ENCODE data around the gene TUBB1.
A peak's percentile ranks its signal among the peaks of the same experiment; 100 is the strongest.
"Not testable (repeated sequence)": the region's sequence is repeated elsewhere in the genome, so short reads cannot be mapped to it uniquely, and the experiment has no call there.

TUBB1 gene

DNA sequence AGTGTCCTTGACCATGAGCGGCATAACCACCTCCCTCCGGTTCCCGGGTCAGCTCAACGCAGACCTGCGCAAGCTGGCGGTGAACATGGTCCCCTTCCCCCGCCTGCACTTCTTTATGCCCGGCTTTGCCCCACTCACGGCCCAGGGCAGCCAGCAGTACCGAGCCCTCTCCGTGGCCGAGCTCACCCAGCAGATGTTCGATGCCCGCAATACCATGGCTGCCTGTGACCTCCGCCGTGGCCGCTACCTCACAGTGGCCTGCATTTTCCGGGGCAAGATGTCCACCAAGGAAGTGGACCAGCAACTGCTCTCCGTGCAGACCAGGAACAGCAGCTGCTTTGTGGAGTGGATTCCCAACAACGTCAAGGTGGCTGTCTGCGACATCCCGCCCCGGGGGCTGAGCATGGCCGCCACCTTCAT lies 4.9 kb downstream of the TUBB1 start:
- no peak for DNase-seq

DNA sequence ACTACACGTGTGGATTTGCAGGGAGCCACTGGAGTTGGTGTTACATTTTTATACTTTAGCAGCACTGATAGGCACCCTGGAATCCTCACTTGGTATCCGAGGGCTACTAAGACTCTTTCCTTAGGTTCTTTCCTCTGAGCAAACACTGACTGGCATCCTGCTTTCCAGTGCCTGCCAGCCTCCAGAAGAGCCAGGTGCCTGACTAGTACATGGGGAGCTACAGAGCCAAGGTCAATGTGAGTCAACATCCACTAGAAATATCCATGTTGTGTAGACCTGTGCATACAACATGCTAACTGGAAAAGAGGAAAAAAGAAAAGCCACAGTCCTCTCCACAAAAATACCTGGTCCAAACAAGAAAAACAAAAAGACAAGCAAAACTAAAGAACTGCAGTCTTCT lies 5.9 kb downstream of the TUBB1 start:
- DNase-seq = no peak

- no peak for DNase-seq
Measured at GRCh38 chr20:59025511-59025910, 6.3 kb downstream of the TUBB1 start.

- DNase-seq = no peak
Measured at GRCh38 chr20:59026904-59027740, 7.9 kb downstream of the TUBB1 start.

GRCh38 chr20:59027741-59028320 lies 8.6 kb downstream of the TUBB1 start:
- no peak for DNase-seq

GRCh38 chr20:59028812-59029211 lies 9.6 kb downstream of the TUBB1 start:
- DNase-seq = no peak

DNA sequence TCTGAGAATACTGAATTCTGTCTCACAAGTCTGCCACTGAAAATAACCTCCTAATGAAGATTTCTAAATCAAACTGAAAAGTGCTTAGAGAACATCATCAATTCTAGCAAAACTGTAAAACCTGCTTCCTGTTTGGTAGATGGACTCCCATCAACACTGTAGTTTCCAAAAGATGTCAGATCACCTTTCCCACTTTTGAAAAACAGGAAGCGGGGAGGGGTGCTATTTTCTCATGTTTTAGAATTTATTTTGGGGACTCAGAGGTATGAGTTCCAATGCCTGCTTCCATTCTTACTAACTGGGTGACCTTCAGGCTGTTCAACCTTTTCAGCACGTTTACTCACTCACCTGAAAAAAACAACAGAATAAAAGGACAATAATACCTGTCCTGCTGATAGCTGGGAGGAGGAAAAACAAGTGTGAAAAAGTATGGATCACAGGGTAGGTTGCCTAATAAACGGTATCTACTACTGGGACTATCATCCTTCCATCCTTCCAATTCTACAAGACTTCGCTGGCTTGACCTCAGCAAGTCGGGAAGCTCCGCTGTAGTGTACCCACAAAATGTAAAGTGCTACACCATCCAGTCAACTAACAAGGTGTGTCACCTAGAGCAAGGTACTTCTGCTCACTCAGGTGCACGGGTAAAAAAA lies 11.8 kb downstream of the TUBB1 start:
- no peak for DNase-seq

DNA sequence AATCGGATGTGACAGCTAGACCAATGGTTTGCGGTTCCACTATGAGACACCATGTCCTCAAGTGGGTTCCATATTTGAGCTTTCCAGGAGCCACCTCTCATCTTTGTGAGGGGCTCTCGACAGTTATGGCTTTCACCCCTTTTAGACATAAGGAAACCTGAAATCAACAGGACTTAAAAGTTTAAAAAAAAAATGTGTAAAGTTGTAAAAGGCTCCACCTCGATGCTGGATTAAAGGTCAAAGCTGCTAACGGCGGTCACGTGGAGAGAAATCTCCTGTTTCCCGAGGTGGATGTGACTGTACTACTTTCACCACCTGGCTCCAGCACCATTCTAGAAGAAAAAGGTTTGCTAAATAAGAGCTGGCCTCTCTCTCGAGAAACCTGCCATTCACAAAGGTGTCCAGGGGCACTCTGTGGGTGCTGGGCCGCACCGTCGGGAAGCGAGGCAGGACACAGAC lies 12.4 kb downstream of the TUBB1 start:
- no peak for DNase-seq

DNA sequence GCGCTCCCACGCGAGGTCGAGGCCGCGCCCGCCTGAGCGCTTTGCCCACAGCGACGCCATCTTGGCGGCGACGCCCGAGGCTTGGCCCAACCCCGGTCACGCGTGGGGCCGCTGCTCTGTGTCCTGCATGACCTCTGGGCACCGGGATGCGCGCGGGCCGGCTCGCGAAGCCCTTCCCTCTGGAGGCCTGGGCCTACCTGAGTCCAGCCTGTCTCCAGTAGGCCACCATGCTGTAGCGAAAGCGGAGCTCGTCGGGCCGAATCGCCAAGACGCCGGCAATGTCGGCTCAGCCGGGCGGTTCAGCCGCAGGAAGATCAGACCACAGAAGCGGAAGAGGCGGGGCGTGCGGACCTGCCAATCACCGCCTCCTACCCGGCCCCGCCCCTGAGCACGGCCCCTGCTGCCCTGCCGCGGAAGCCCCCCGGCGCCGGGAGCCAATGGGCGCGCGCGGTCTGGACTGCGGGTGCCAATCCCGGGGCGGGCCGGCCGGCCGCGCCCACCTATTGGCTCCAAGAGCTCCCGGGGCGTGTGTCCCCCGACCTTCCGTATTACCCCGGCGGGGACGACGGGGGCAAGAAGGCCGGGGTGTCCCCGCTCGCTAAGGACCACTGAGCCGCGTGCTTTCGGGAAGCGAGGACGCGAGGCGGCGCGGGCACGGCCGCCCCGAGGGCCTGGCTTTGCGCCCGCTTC lies 12.9 kb downstream of the TUBB1 start, which contains the start of gene ATP5F1E:
ATP5F1E (minus strand) TSS at position 313 of the 690 bp plus-strand sequence; CDS start at position 229, 84 bp downstream.
- DNase-seq = peak; percentile 92

DNA sequence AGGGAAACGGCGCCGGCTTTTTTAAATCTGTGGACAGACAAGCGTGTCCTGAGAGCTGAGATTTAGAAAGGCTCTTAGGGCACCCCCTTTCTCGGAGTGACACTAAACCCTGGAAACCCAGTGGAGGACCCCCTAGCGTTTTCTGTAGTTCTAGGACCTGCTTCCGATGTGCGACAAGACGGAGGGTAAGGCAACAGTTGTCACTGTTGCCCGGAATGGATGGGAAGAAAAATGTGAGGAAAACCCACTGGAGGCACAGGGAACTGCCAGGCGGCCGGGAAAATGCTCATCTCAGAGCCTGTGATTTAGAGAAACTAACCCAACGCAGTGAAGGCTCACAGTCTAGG lies 13.5 kb downstream of the TUBB1 start:
- DNase-seq = peak; percentile 56

DNA sequence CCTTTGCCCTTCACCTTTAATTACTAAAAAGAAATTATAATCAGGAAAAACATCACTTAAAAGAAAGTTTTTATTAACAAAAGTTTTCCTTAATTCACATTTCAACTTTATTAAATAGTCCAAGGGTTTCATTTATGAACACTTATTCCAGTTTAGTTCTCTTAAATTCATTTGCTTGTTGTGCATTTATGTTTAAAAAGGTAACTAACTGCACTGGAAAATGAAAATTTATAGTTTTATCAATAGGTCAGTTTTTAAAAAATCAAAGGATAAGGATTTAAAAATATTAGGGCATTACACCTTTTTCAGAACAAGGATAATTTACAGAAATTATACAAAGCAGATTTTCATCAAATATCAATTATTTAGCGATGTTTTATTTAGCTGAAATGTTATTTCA lies 13.9 kb downstream of the TUBB1 start:
- DNase-seq = no peak

DNA sequence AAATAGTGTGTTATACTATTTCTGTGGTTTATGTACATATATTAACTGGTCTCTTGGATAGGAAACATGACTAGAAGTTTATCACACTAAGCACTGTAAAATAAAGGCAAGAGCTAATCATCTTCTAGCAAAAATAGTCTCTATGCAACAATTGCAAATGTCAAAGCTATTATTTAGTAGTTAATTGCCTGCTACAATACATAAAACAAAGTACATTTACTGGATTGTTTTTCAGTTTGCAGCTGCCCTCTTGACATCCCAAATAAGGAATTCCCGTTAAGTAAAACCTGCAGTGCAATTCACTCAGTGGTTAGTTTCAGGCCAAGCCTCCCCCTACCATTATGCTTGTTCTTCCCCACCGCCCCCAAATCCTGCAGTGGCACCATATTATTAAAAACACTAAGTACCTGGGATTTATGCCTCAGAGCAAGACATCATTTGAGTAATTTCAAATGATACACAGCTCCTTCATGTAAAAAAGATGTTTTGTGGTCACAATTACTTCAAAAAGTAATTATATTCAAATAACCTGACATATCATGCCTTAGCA lies 14.5 kb downstream of the TUBB1 start:
- DNase-seq = peak; percentile 15

- no peak for DNase-seq
Measured at GRCh38 chr20:59035381-59035780, 16.2 kb downstream of the TUBB1 start.

DNA sequence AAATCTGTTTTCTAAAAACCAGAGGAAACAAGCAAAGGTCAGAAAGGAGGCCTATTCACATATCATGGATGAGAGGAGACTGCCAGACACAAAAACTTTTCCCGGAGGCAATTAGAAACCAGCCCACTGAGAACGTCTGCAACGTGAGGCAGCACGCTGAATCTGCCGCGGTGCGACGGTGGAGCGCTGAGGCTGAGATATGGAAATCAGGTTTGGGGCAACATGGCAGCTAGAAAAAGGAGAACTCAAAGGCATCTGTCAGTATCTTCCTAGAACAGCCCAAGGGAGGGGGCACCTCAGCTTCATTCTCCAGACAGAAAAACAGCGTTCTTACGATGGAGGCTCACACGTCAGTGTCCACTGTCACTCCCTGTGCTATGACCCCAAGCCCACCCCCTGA lies 18.2 kb downstream of the TUBB1 start:
- no peak for DNase-seq

DNA sequence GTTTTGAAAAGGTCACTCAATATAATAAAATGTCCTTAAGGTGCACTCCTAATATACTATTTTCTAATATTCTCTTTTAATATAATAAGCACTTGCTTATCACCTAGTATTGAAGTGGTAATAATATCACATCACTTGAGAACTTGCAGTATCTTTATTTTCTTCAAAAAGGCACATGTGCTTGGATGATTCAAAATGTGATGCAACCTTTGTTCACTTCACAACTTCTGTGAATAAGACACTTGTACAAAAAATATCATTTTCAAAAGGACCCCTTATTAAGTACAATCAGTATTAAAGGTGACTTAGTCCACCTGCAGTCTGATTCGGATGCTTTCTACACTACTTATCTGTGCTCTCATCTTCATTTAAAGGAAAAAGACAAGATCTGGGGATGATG lies 20.0 kb downstream of the TUBB1 start:
- no peak for DNase-seq

GRCh38 chr20:59040667-59041066 lies 21.4 kb downstream of the TUBB1 start:
- no peak for DNase-seq

GRCh38 chr20:59041487-59041886 lies 22.3 kb downstream of the TUBB1 start:
- not testable (repeated sequence) for DNase-seq

DNA sequence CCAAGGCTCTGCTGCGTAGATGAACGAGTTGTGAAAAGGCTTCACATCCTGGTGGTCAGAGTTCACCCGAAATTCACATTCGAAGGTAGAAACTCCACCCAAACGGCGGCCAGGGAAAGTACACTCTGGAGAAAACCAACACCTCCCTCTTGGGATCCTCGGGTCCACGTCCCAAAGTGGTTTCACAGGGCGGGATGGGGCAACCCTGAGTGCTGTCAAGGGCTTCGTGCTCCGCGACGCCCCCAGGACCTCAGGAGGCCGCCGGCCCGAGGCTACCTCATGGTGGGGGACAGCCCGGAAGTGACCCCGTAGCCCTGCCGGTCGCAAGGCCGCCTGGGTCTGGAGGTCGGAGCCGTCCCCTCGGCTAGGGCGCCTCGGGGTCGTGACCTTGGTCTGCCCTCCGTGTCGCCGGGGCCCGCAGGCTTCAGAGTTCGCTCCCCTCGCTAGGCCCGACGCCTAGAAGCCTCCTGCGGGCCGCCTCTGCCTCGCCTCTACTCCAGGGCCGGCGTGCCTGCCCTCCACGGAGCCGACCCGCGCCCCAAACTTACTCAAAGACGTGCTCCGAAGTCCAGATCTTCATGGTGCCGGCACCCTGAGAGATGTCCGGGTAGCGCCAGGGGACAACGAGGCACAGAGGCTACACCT lies 23.0 kb downstream of the TUBB1 start, which contains the start of gene PRELID3B:
PRELID3B (minus strand) TSS at position 636 of the 645 bp plus-strand sequence; CDS start at position 580, 56 bp downstream.
- DNase-seq = no peak

GRCh38 chr20:59042796-59043631 lies 23.8 kb downstream of the TUBB1 start:
- DNase-seq = peak; percentile 78

DNA sequence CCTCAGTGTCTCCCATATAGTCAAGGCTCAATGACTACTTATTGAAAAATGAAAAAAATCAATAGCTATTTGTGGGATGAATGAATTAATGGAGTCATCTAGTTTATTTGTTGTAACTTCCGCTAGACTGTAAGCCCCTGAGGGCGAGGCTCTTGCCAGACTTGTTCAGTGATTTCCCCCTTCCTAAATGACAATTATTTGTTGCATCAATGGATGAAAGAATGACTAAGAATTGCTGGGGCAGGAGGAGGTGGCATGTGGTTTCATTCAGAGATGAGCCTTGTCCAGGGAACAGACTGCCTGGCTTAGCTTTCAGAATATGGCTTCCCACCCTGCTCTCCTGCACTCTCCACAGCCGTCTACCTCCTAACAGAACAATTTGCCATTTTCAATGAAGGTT lies 24.5 kb downstream of the TUBB1 start:
- no peak for DNase-seq

GRCh38 chr20:59044295-59044694 lies 25.1 kb downstream of the TUBB1 start:
- DNase-seq = no peak
